ENCODE results near the gene BACH2. TPM values are rescaled to one million over a fixed set of nuclear protein-coding genes. Genes with fewer than 3 reads are reported as not detected.
A peak's percentile ranks its signal among the peaks of the same experiment; 100 is the strongest.

Gene BACH2
- total RNA-seq, 4 donors from 2014 or later = 4.2 to 9.8 (median 5.8) TPM

DNA sequence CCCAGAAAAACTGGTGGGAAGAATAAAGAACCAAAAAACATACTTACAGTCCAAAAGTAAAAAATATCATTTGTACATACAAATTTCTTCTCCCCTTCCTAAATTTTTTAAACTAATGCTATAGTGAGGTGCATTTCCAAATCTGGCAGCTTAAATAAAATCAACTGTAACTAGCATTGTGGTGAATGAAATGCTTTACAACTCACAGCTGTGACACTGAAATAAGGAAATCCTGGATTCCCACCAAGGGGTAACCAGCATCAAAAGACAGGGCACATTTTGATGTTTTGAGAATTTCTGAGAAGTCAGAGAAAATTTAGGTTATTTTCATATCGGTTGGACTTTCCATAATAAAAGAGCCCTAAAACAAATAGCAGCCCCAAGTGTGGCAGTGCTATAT lies 27.3 kb downstream of the BACH2 start:
- no peak for TF ChIP-seq EP300 (IDR thresholded peaks at IDR 0.05)

DNA sequence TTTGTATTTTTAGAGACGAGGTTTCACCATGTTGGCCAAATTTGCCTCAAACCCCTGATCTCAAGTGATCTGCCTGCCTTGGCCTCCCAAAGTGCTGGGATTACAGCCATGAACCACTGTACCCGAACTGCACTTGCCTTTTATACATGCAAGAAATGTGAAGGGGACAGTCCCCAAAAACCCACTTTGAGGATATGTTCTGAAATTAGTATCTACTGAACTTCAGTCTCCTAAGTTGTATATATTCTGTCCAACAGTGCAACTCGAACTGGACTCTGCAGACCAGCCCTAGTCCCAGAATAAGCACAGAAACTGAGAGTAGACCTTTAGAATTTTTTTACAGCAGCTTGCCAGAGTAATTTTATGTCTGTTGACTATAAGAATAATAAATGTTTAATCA lies 28.5 kb downstream of the BACH2 start:
- DNase-seq (ENCODE audit: extremely low spot score) = no peak
- intact Hi-C loops (cut with DNase I) = no loop called here
- no peaks in the 10 kb centered on the region for H3K9me3 ChIP-seq
- H3K36me3 ChIP-seq = peaks cover 0 to 5% (median 0%) of the 10 kb centered on the region in 4 donors
- 83% methylated on average over 3 of the region's 3 CpGs for WGBS
- no peak for TF ChIP-seq EP300 (IDR thresholded peaks at IDR 0.05)
- no peak for TF ChIP-seq POLR2AphosphoS5 (IDR thresholded peaks at IDR 0.05)
- TF ChIP-seq, protein P1, sequence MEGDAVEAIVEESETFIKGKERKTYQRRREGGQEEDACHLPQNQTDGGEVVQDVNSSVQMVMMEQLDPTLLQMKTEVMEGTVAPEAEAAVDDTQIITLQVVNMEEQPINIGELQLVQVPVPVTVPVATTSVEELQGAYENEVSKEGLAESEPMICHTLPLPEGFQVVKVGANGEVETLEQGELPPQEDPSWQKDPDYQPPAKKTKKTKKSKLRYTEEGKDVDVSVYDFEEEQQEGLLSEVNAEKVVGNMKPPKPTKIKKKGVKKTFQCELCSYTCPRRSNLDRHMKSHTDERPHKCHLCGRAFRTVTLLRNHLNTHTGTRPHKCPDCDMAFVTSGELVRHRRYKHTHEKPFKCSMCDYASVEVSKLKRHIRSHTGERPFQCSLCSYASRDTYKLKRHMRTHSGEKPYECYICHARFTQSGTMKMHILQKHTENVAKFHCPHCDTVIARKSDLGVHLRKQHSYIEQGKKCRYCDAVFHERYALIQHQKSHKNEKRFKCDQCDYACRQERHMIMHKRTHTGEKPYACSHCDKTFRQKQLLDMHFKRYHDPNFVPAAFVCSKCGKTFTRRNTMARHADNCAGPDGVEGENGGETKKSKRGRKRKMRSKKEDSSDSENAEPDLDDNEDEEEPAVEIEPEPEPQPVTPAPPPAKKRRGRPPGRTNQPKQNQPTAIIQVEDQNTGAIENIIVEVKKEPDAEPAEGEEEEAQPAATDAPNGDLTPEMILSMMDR (IDR thresholded peaks at IDR 0.05) = no peak
- TF ChIP-seq POLR2A (IDR thresholded peaks at IDR 0.05; ENCODE audit: low read depth) = no peak
- H3K27ac ChIP-seq (replicated peaks in 1 of 4) = no peak overlapping the region
- H3K27me3 ChIP-seq = no peaks in the 10 kb centered on the region
- no peak overlapping the region for H3K4me3 ChIP-seq
- H3K4me1 ChIP-seq = peaks cover 0 to 17% (median 10%) of the 10 kb centered on the region in 4 donors

More for the DNA sequence above, 27.3 kb downstream of the BACH2 start:
- no peak overlapping the region for H3K27ac ChIP-seq (replicated peaks in 1 of 4)
- H3K36me3 ChIP-seq = peaks cover 0 to 5% (median 0%) of the 10 kb centered on the region in 4 donors
- peaks cover 0 to 5% (median 0%) of the 10 kb centered on the region in 4 donors for H3K4me1 ChIP-seq
- no peak overlapping the region for H3K4me3 ChIP-seq
- H3K9me3 ChIP-seq = no peaks in the 10 kb centered on the region
- no peak for DNase-seq (ENCODE audit: extremely low spot score)
- intact Hi-C loops (cut with DNase I) = no loop called here
- H3K27me3 ChIP-seq = no peaks in the 10 kb centered on the region
- WGBS = 90% methylated on average over 1 of the region's 1 CpG

DNA sequence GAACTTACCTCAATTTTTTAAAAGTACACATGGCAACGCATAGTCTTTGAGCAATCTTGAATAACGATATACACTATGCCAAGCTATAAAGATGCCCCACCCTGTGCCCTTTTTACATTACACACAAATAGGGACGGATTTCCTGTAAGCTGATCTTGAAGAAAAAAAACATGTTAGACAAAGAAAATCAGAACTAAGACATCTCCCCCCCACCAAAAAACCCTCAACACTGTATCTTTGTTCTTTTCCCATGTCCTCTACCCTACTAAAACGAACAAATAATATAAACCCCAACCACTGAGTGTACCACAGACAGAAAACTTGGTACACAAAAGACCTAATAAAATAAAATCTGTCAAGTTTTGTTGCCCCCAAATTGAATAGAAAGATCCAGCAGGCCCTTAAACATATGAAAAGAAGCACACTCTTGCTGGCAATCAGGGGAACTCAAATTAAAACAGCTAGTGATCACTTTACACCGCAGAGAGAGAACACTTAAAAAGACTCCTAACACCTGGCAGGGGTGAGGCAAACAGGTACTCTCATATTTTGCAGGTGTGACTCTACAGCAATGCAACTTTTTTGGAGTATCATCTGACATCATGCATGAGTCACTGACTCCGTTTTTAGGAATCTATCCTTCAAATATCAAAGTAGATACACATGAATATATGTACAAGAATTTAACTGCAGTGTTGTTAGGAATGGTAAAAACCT lies 29.6 kb downstream of the BACH2 start:
- DNase-seq (ENCODE audit: extremely low spot score) = no peak
- intact Hi-C loops (cut with DNase I) = no loop called here
- Histone ChIP-seq H3K4me1 (peaks cover 0 to 20% (median 15%) of the 10 kb centered on the region in 4 donors), H3K27me3 (no peaks in the 10 kb centered on the region), H3K27ac (replicated peaks in 1 of 4) (no peak overlapping the region), H3K9me3 (no peaks in the 10 kb centered on the region), H3K36me3 (peaks cover 0 to 5% (median 0%) of the 10 kb centered on the region in 4 donors), H3K4me3 (no peak overlapping the region)
- TF ChIP-seq, protein P1 (IDR thresholded peaks at IDR 0.05) = no peak
- TF ChIP-seq EP300 (IDR thresholded peaks at IDR 0.05) (no peak), POLR2AphosphoS5 (IDR thresholded peaks at IDR 0.05) (no peak), POLR2A (IDR thresholded peaks at IDR 0.05; ENCODE audit: low read depth) (no peak)
- 86% methylated on average over 6 of the region's 6 CpGs for WGBS

DNA sequence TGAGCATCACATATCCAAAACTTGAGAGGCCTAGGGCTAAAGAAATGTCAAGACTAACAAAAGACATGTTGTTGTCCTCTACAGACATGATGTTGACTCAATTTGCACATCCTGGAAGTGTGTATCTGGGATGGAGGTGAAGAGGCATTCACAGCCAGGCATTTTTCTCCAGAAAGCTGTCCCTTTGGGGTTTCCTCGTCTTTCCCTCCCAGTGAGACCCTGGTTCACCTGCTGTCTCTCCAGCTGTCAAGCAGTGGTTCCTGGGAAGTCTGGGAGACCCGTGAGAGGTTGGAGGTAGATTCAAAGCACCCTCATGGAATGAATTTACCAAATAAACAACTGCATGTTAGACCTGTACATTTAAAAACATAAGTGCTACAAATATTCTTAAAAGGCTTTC lies 32.1 kb downstream of the BACH2 start:
- intact Hi-C loops (cut with DNase I) = no loop called here
- H3K36me3 ChIP-seq = no peaks in the 10 kb centered on the region

DNA sequence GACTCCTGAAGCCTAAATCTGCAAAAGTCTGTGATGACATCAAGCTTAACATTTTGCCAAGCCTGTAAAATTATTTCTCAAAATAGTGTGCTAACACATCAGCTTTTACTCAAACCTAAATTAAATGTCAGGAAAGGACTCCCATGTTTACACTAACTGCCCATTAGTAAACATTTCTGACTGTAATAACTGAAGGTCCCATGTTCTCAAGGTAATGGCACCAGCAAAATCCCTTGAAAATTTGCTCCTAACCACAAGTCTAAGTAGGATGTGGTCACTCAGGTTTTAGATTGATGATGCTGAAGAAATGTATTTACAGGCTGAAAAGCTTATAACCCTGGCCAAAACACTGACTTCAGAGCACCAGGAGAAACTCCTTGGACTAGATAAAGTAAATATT lies 33.0 kb downstream of the BACH2 start:
- Histone ChIP-seq H3K36me3 (no peaks in the 10 kb centered on the region), H3K27ac (replicated peaks in 1 of 4) (peak overlapping the region in 3 of 4 donors; percentile 8 to 27 (median 25)), H3K9me3 (no peaks in the 10 kb centered on the region), H3K4me3 (no peak overlapping the region), H3K27me3 (no peaks in the 10 kb centered on the region), H3K4me1 (peaks cover 0 to 20% (median 15%) of the 10 kb centered on the region in 4 donors)
- DNase-seq (ENCODE audit: extremely low spot score) = no peak
- TF ChIP-seq, protein P1 (IDR thresholded peaks at IDR 0.05) = no peak
- TF ChIP-seq POLR2AphosphoS5 (IDR thresholded peaks at IDR 0.05) = no peak
- TF ChIP-seq POLR2A (IDR thresholded peaks at IDR 0.05; ENCODE audit: low read depth) = no peak
- no peak for TF ChIP-seq EP300 (IDR thresholded peaks at IDR 0.05)
- intact Hi-C loops (cut with DNase I) = no loop called here

More for the DNA sequence above, 32.1 kb downstream of the BACH2 start:
- DNase-seq (ENCODE audit: extremely low spot score) = no peak
- Histone ChIP-seq H3K9me3 (no peaks in the 10 kb centered on the region), H3K27me3 (no peaks in the 10 kb centered on the region), H3K4me1 (peaks cover 0 to 20% (median 15%) of the 10 kb centered on the region in 4 donors), H3K27ac (replicated peaks in 1 of 4) (peak overlapping the region in 1 of 4 donors; percentile 25), H3K4me3 (no peak overlapping the region)
- TF ChIP-seq EP300 (IDR thresholded peaks at IDR 0.05) (no peak), POLR2AphosphoS5 (IDR thresholded peaks at IDR 0.05) (no peak), POLR2A (IDR thresholded peaks at IDR 0.05; ENCODE audit: low read depth) (no peak)
- TF ChIP-seq, protein P1 (IDR thresholded peaks at IDR 0.05) = no peak
- WGBS = 94% methylated on average over 2 of the region's 2 CpGs
